ENCODE data around the gene CIAO3. TPM values are rescaled to one million over a fixed set of nuclear protein-coding genes. Genes with fewer than 3 reads are reported as not detected.

The CIAO3 gene
- polyA plus RNA-seq, 1 donor from 2014 or later = 57.8 TPM

GRCh38 chr16:680967-681745 is 59.6 kb downstream of the CIAO3 start:
- H3K27ac ChIP-seq (ENCODE audit: low read length) = no peak overlapping the region
- no peaks in the 10 kb centered on the region for H3K27me3 ChIP-seq (ENCODE audit: insufficient read depth, low read depth, low read length)
- no peak for TF ChIP-seq EZH2 (IDR thresholded peaks at IDR 0.05; ENCODE audit: borderline replicate concordance, insufficient read depth, low read length, poor library complexity, severe bottlenecking)
- TF ChIP-seq SMC3 (conservative IDR thresholded peaks at IDR 0.05; ENCODE audit: poor library complexity) = no peak
- no peak for TF ChIP-seq EP300 (conservative IDR thresholded peaks at IDR 0.05; ENCODE audit: poor library complexity, severe bottlenecking)
- peaks cover 20% of the 10 kb centered on the region for H3K79me2 ChIP-seq (replicated peaks; ENCODE audit: insufficient read depth, low read length)
- no peaks in the 10 kb centered on the region for H3K36me3 ChIP-seq (ENCODE audit: insufficient read depth, low read length)
- no peaks in the 10 kb centered on the region for H3F3A ChIP-seq (ENCODE audit: insufficient read depth, low read length, poor library complexity, severe bottlenecking)
- H3K9ac ChIP-seq (ENCODE audit: low read length) = peak overlapping the region; percentile 74
- H2AFZ ChIP-seq (ENCODE audit: low read depth, low read length) = no peak overlapping the region
- peak overlapping the region; percentile 93 for H3K4me2 ChIP-seq (ENCODE audit: low read length)
- no peaks in the 10 kb centered on the region for H3K9me3 ChIP-seq (ENCODE audit: low read length)
- no peaks in the 10 kb centered on the region for H3K9me2 ChIP-seq (ENCODE audit: insufficient read depth, low read length)
- peaks cover 6% of the 10 kb centered on the region for H4K20me1 ChIP-seq (ENCODE audit: insufficient read depth)
- H3K4me3 ChIP-seq (ENCODE audit: low read length) = peak overlapping the region; percentile 70

GRCh38 chr16:680625-680945 is 60.2 kb downstream of the CIAO3 start:
- no peaks in the 10 kb centered on the region for H3K27me3 ChIP-seq (ENCODE audit: insufficient read depth, low read depth, low read length)
- peak overlapping the region; percentile 93 for H3K4me2 ChIP-seq (ENCODE audit: low read length)
- H3K9me3 ChIP-seq (ENCODE audit: low read length) = no peaks in the 10 kb centered on the region
- H2AFZ ChIP-seq (ENCODE audit: low read depth, low read length) = no peak overlapping the region
- no peaks in the 10 kb centered on the region for H3K9me2 ChIP-seq (ENCODE audit: insufficient read depth, low read length)
- H3K79me2 ChIP-seq (replicated peaks; ENCODE audit: insufficient read depth, low read length) = peaks cover 20% of the 10 kb centered on the region
- TF ChIP-seq REST (IDR thresholded peaks at IDR 0.05; ENCODE audit: borderline replicate concordance) (no peak), POLR2AphosphoS5 (IDR thresholded peaks at IDR 0.05) (no peak), RAD21 (conservative IDR thresholded peaks at IDR 0.05) (no peak), EZH2 (IDR thresholded peaks at IDR 0.05; ENCODE audit: borderline replicate concordance, insufficient read depth, low read length, poor library complexity, severe bottlenecking) (no peak), TAF1 (IDR thresholded peaks at IDR 0.05; ENCODE audit: low read depth) (no peak), SMC3 (conservative IDR thresholded peaks at IDR 0.05; ENCODE audit: poor library complexity) (no peak), CTCF (IDR thresholded peaks at IDR 0.05; ENCODE audit: poor library complexity, severe bottlenecking) (no peak)
- peaks cover 6% of the 10 kb centered on the region for H4K20me1 ChIP-seq (ENCODE audit: insufficient read depth)
- peak overlapping the region; percentile 70 for H3K4me3 ChIP-seq (ENCODE audit: low read length)
- H3K36me3 ChIP-seq (ENCODE audit: insufficient read depth, low read length) = no peaks in the 10 kb centered on the region
- peak overlapping the region; percentile 74 for H3K9ac ChIP-seq (ENCODE audit: low read length)
- no peak overlapping the region for H3K27ac ChIP-seq (ENCODE audit: low read length)
- H3F3A ChIP-seq (ENCODE audit: insufficient read depth, low read length, poor library complexity, severe bottlenecking) = no peaks in the 10 kb centered on the region
